Epithelial cell of esophagus (primary cell): ENCODE measurements around the gene POFUT2.

Experiments
- DNase-seq: peaks from one replicate; pipeline ENCODE4 v3.0.0; 2010; ENCODE audit warnings: low read depth
- H3K4me3 ChIP-seq: 2 replicates; pipeline ENCODE4 v1.5.1; 2011; ENCODE audit warnings: mild to moderate bottlenecking, low read length, control low read depth
- TF ChIP-seq, protein P1 (sequence below): IDR thresholded peaks from 2 replicates; pipeline ENCODE4 v1.5.1; 2011; ENCODE audit warnings: low read depth, mild to moderate bottlenecking, low read length, control low read depth, inconsistent platforms; ENCODE audit not compliant: insufficient read depth; ENCODE audit errors: missing control alignments

POFUT2 gene

DNA sequence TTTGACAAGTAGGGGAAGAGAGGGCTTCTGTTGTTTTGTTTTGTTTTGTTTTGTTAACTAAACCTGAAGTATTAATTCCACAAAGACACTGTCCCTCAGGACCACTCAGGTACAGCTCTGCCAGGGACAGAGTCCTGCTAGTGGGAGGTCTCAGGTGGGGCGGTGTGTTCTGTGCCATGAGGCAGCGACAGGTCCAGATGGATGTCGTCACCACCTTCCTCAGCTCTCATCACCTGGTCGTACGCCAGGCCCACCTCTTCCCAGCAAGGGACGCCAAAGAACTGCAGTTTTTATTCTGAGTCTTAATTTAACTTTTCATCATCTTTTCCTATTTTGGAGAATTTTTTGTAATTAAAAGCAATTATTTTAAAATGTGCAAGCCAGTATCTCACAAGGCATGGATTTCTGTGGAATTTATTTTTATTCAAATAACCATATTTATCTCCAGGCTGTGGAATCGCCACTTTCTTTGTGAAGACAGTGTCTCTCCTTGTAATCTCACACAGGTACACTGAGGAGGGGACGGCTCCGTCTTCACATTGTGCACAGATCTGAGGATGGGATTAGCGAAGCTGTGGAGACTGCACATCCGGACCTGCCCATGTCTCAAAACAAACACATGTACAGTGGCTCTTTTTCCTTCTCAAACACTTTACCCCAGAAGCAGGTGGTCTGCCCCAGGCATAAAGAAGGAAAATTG lies 62.5 kb downstream of the POFUT2 start:
- TF ChIP-seq, protein P1, sequence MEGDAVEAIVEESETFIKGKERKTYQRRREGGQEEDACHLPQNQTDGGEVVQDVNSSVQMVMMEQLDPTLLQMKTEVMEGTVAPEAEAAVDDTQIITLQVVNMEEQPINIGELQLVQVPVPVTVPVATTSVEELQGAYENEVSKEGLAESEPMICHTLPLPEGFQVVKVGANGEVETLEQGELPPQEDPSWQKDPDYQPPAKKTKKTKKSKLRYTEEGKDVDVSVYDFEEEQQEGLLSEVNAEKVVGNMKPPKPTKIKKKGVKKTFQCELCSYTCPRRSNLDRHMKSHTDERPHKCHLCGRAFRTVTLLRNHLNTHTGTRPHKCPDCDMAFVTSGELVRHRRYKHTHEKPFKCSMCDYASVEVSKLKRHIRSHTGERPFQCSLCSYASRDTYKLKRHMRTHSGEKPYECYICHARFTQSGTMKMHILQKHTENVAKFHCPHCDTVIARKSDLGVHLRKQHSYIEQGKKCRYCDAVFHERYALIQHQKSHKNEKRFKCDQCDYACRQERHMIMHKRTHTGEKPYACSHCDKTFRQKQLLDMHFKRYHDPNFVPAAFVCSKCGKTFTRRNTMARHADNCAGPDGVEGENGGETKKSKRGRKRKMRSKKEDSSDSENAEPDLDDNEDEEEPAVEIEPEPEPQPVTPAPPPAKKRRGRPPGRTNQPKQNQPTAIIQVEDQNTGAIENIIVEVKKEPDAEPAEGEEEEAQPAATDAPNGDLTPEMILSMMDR, result no peak
- H3K4me3 ChIP-seq, result no peak overlapping the region

GRCh38 chr21:45224189-45224938 lies 63.3 kb downstream of the POFUT2 start:
- TF ChIP-seq, protein P1, result no peak

More for the DNA sequence above, 62.5 kb downstream of the POFUT2 start:
- no peak for DNase-seq

DNA sequence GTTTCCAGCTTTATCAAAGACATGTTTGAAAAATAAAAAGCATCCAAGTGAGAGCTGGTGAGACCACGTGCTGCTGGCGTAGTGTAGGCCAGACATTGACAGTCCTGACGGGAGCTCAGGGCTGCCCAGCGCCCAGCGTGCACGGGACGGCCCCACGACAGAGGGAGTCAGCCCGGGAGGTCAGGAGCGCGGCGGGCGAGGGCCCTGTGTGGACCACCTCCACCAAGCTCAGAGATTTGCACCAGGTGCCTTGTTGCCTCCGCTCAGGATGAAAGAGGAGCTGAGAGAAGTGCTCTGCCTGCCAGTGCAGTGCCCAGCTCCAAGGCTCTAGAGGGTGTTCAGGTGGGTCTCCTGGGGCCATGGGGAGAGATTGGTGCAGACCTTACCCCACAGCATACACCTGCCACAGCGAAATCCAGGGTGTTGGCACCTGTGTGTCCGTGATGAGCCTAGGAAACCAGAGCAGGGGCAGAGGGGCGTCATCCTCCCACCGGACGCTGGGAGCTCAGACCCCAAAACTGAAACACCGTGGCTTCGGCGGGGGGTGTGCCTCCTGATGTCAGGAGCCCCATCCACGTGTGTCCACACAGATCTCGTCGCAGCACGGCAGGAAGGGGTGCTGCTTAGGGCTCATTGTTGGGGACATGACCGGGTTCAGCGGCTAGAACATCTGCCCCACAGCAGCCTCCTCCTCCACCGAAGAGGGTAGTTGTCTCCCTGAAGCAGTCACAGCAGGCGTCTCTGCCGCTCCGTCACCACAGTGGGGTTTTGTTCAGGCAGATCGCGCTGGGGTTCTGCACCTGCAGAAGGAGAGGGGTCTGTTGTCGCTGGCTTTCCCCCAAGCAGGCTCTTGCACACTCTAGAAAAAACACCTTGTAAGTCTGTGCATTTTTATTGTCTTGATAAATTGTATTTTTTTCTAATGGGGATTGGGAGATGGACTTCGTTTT lies 64.2 kb downstream of the POFUT2 start:
- TF ChIP-seq, protein P1, result no peak
- no peak overlapping the region for H3K4me3 ChIP-seq
- DNase-seq, result no peak

More at GRCh38 chr21:45224189-45224938, 63.3 kb downstream of the POFUT2 start:
- DNase-seq, result no peak
- H3K4me3 ChIP-seq, result no peak overlapping the region

DNA sequence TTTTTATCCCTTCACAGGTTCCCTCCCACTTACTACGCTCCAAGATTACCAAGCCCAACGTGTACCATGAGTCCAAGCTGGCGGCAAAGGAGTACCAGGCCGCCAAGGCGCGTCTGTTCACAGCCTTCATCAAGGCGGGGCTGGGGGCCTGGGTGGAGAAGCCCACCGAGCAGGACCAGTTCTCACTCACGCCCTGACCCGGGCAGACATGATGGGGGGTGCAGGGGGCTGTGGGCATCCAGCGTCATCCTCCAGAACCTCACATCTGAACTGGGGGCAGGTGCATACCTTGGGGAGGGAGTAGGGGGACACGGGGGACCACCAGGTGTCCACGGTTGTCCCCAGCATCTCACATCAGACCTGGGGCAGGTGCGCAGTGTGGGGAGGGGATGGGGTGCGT lies 65.7 kb downstream of the POFUT2 start:
- TF ChIP-seq, protein P1, result no peak
- DNase-seq, result no peak
- no peak overlapping the region for H3K4me3 ChIP-seq

DNA sequence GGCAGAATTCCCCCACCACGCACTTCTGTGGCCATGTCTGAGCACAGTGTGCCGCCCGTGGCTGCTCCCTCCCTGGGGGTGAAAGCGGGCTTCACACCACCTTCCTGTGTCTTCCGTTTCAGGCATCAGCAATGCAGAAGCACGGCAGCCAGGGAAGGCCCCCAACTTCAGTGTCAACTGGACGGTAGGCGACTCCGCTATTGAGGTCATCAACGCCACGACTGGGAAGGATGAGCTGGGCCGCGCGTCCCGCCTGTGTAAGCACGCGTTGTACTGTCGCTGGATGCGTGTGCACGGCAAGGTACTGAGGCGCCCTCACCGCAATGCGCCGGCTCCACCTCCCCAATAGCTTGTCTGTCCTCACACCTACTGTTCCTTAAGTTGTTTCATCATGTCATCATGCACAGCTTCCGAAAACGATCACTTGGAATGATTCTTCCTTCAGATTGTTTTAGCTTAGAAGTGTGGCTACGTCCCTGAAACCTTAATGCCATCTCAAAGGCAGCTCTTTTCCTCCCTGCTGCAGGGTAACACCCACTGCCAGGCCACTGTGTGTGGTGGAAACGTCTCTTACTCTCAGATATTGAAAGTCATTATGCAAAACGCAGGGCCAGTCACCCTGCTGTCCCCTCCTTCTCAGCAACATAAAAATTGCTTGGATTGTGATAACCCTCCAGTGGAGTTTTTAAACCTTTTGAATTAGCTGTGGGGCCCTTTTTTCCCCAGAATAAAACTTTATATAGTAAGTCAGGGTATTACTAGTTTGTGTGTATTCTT lies 66.8 kb downstream of the POFUT2 start:
- no peak for DNase-seq
- no peak overlapping the region for H3K4me3 ChIP-seq
- TF ChIP-seq, protein P1, result no peak

DNA sequence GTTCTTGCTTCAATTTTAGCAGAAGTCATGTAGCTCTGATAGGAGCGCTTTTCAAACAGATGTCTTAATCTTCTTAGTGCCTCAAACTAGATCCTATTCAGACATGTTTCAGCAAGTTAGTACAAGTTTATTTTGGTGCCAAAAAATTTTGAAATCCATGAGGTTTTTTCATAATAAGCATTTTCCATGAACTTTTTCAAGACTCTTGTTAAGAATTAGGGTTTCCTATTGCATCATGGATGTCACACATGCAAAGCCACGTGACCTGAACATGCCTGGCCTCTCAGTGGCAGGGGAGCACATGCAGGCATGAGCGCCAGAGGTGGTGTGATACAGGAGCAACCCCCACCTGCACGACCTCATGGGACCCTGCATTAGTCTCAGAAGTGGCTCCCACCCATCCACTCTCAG lies 67.6 kb downstream of the POFUT2 start:
- H3K4me3 ChIP-seq, result no peak overlapping the region
- peak; percentile 61 for DNase-seq
- TF ChIP-seq, protein P1, result no peak
